GM12875 (cell line): ENCODE measurements around the gene USP12.
"Not testable (repeated sequence)": the region's sequence is repeated elsewhere in the genome, so short reads cannot be mapped to it uniquely, and the experiment has no call there.

Experiments used
- H3K4me3 ChIP-seq: one replicate; pipeline ENCODE4 v1.5.1; 2011; ENCODE audit warnings: low read depth, low read length, control low read depth
- TF ChIP-seq, protein P1 (sequence below): IDR thresholded peaks from 2 replicates; pipeline ENCODE4 v1.5.1; 2011; ENCODE audit warnings: low read depth, mild to moderate bottlenecking, control low read depth, inconsistent platforms, low read length, moderate library complexity, borderline replicate concordance; ENCODE audit not compliant: insufficient read depth

Gene USP12

GRCh38 chr13:27171244-27171826 is at the start of gene USP12:
Gene USP12, minus strand, starts transcription at chr13:27171811. Its CDS starts 172 bp downstream, at chr13:27171639.
- TF ChIP-seq, protein P1, sequence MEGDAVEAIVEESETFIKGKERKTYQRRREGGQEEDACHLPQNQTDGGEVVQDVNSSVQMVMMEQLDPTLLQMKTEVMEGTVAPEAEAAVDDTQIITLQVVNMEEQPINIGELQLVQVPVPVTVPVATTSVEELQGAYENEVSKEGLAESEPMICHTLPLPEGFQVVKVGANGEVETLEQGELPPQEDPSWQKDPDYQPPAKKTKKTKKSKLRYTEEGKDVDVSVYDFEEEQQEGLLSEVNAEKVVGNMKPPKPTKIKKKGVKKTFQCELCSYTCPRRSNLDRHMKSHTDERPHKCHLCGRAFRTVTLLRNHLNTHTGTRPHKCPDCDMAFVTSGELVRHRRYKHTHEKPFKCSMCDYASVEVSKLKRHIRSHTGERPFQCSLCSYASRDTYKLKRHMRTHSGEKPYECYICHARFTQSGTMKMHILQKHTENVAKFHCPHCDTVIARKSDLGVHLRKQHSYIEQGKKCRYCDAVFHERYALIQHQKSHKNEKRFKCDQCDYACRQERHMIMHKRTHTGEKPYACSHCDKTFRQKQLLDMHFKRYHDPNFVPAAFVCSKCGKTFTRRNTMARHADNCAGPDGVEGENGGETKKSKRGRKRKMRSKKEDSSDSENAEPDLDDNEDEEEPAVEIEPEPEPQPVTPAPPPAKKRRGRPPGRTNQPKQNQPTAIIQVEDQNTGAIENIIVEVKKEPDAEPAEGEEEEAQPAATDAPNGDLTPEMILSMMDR: peak; percentile 36; the same call in 1 of the 2 replicates
- H3K4me3 ChIP-seq: peak within 1 kb of the TSS; percentile 73

GRCh38 chr13:27219611-27220010 is 48.0 kb upstream of the USP12 start:
- TF ChIP-seq, protein P1: no peak
- no peak overlapping the region for H3K4me3 ChIP-seq

DNA sequence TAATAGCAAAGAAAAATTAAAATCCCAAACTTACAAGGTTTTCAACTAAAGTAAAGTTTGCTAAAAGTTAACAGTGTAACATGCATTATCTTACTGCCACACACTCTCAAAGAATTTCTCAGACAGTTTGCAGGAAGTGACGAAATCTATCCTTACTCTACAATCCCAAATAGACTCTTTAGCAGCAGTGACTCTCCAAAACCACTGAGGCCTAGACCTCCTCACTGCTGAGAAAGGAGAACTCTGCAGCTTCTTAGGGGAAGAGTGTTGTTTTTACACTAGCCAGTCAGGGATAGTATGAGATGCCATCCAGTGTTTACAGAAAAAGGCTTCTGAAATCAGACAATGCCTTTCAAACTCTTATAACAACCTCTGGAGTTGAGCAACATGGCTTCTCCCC is 47.2 kb upstream of the USP12 start:
- not testable (repeated sequence) for H3K4me3 ChIP-seq

- not testable (repeated sequence) for H3K4me3 ChIP-seq
Measured at GRCh38 chr13:27217791-27218190, 46.2 kb upstream of the USP12 start.

- H3K4me3 ChIP-seq: not testable (repeated sequence)
Measured at GRCh38 chr13:27213386-27213785, 41.8 kb upstream of the USP12 start.

GRCh38 chr13:27211771-27212364 is 40.3 kb upstream of the USP12 start:
- H3K4me3 ChIP-seq: no peak overlapping the region
- TF ChIP-seq, protein P1: no peak

- H3K4me3 ChIP-seq: no peak overlapping the region
- TF ChIP-seq, protein P1: no peak
Measured at GRCh38 chr13:27211271-27211670, 39.7 kb upstream of the USP12 start.

- TF ChIP-seq, protein P1: no peak
- H3K4me3 ChIP-seq: no peak overlapping the region
Measured at GRCh38 chr13:27208514-27208913, 36.9 kb upstream of the USP12 start.

DNA sequence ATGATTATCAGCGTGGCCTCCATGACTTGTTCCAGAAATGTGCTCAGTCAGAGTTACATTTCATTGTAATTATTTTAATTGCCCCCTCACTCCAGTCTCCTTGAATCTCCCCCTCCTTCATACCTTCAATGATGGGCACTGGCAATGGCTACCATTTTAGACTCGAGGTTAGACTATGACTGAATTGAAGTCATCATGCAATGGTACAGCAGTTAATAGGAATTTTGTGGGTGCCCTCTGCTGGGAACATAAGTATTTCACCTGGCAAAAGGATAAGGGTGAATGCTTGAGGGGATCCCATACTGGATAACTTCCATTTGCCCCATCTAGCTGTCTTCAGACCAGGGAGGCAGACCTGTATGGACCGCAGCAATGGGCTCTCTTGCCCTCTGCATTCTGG is 32.2 kb upstream of the USP12 start:
- TF ChIP-seq, protein P1: no peak
- H3K4me3 ChIP-seq: no peak overlapping the region
